HG02938 (cell line): Measurements from ENCODE around the gene SAT1.

Experiments
- ATAC-seq: cut with Tn5 transposase; IDR thresholded peaks from one replicate; pipeline ENCODE4 v1.9.1; 2021; ENCODE audit warnings: mild to moderate bottlenecking, moderate library complexity; ENCODE audit not compliant: unreplicated experiment

The SAT1 gene

GRCh38 chrX:23804578-23804977 lies 21.6 kb downstream of the SAT1 start:
- no peak for ATAC-seq

- ATAC-seq: no peak
Measured at GRCh38 chrX:23805389-23805788, 22.4 kb downstream of the SAT1 start.

GRCh38 chrX:23810279-23810678 lies 27.3 kb downstream of the SAT1 start:
- ATAC-seq: no peak

DNA sequence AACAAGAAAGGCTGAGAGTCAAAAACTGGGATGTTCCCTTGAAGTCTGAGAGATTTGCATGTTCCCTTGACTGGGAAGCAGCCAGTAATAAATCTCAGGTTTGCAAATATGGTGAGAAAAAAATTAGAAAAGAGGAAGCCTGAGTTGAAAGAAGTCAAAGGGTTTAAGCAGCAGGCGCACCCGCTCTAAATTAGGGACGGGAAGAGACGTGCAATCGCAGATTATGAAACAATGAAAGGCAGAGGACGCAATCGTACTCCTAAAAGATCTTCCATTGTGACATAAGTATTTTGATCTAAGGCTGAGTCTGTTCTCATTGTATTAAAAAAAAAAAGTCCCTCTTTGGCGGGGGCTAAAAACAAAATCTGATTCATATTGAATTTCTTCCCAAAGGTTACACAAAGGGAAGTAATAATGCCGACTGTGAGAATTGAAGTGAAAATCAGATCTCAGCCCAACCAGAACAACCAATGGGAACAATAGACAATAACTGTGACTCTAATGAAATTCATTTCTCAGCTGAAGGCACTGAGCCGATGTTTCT lies 28.2 kb downstream of the SAT1 start:
- ATAC-seq: no peak

- ATAC-seq: no peak
Measured at GRCh38 chrX:23811656-23812055, 28.7 kb downstream of the SAT1 start.

DNA sequence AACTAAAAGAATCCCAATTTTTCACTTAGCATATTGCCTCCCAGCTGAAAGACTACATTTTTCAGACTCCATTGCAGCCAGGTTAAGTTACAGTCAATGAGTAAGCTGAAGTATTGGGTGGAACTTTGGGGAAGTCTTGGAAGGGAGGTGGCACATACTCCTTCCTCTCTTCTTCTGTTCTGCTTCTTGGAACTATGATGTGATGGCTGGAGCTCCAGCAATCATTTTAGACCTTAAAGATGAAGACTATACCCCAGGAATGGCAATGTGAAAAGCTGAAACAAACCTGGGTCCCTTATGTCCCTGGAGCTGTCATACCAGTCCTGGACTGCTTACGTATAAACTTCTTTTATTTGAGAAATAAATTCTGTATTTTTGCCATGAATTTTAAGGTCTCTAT lies 30.8 kb downstream of the SAT1 start:
- no peak for ATAC-seq

DNA sequence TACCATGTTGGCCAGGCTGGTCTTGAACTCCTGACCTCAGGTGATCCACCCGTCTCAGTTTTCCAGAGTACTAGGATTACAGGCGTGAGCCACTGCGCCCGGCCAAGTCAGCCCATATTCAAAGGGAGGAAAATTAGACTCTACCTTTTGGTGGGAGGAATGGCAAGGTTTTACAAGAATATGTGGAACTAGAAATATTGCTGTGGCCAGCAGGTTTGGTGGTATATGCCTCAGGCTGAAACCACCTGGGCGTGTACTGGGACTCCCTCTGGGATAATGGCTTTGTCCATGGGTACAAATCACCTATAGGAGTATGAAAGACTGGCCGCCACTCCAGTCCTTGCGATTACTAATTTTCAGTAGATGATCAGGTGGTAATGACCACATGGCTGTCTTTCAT lies 32.4 kb downstream of the SAT1 start:
- ATAC-seq: no peak

DNA sequence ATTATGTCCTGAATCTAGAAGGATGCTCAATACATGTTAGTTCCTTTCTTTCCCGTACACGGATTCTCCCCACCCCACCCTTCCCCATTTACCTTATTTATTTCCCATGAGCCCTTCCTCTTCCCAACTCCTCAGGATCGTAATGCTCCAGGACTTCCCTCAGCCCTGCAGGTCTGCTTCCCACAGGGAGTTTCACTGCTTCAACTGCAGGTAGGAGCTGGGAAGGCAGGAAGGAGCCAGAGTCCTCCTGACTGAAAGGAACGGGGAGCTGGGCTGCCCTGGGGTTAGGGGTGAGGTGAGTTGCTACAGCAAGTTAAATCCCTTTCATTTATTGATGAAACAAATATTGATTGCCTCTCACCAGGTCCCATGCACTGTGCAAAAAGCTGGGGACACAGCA lies 33.2 kb downstream of the SAT1 start:
- ATAC-seq: no peak

DNA sequence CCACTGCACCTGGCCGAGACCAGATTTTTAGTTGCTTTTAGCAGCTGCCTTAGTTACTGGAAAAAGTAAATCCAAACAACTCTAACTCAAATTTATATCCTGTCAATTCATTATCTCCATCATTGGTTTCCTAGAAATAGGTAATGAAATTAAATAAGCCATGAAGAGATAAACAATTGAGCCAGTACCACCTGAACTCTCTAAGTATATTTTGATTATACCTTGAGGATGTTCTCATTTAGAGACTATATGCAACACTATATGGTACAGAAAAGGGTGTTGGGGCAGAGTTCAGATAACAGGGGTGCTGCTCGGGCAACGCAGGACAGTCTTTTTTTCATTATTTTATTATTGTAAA lies 35.0 kb downstream of the SAT1 start:
- ATAC-seq: no peak

DNA sequence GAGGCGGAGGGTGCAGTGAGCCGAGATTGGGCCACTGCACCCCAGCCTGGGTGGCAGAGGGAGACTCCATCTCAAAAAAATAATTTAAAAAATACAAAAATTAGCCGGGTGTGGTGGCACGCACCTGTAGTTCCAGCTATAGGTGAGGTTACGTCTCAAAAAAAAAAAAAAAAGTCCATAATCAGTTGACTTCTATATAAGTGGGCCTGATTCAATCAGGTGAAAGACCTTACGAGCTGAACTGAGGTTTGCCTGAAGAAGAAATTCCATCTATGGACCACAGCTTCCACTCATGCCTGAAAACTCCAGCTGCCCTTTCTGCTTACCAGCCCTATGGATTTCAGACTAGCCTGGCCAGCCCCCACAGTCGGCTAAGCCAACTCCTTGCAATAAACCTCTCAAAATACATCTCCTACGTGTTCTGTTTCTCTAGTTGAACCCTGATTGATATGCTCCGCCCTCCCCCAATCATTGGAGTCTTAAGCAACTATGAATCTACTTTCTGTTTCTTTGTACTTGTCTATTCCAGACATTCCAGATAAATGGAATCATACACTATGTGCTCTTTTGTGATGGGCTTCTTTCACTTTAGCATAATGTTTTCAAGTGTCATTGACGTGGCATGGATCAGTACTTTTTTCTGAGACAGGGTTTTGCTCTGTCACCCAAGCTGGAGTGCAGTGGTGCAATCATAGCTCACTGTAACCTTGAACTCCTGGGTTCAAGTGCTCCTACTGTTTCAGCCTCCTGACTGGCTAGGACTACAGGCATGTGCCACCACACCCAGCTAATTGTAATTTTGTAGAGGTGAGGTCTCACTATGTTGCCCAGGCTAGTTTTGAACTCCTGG lies 36.6 kb downstream of the SAT1 start:
- ATAC-seq: no peak

GRCh38 chrX:23820235-23820782 lies 37.3 kb downstream of the SAT1 start:
- no peak for ATAC-seq

DNA sequence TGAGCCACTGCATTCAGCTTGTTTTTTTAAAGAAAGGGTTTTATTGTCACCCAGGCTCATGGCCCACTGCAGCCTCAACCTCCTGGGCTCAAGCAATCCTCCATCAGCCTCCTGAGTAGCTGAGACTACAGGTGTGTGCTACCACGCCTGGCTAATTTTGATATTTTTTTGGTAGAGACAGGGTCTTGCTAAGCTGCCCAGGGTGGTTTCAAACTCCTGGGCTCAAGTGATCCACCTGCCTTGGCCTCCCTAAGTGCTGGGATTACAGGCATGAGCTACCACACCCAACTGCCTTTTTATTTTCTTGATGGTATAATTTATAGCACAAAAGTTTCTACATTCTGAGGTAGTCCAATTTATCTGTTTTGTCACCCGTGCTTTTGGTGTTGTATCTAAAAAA lies 38.9 kb downstream of the SAT1 start:
- no peak for ATAC-seq

DNA sequence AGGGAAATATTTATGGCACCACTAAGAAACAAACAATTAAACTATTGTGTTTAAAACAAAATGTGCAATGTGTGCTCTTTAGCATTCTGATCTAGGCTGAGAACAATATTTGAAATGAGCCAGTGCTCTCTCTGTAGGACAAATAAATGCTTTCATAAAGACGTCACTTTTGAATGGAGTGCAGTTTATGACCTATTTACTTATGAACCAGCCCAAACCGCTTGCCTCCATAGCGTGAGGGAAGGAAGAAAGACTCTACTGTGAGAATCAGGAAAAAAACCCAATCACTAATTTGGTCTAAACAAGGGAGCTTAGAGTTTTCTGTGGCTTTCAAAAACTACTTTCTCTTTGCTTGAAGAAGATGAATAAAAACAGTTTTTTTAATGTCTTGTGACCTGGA lies 39.4 kb downstream of the SAT1 start:
- ATAC-seq: no peak

DNA sequence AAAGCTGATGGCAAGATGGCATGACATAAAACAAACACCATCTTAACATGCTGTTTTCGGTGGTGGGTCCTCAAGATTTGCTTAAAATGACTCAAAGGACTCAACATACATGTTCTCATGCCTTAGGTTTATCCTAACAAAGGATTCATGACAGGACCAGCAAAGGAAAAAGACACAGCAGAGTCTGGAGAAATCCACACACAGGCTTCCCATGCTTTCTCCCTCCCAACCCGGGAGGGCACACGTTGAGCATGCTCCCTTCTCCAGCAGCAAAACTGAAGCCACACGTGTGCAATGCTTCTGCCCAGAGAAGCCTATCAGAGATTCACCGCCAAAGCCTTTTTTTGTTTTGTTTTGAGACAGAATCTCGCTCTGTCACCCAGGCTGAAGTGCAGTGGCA lies 39.9 kb downstream of the SAT1 start:
- ATAC-seq: no peak

DNA sequence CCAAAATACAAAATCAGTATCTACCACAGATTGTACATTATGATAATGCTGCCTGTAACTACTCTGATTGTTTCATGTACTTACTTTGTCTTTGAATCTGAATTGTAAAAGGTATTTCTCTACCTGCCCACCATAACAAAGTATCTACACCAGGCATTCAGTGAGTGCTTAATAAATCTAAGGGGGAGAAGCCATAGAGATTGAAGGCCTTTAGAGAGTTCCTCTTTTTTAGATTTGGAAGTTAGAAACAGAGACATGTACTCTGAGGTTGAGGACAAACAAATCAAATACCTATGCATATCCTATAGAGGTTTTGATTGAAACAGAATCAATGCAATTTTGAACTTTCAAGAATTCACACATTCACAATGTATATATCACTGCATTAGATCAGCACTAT lies 42.7 kb downstream of the SAT1 start:
- ATAC-seq: no peak

DNA sequence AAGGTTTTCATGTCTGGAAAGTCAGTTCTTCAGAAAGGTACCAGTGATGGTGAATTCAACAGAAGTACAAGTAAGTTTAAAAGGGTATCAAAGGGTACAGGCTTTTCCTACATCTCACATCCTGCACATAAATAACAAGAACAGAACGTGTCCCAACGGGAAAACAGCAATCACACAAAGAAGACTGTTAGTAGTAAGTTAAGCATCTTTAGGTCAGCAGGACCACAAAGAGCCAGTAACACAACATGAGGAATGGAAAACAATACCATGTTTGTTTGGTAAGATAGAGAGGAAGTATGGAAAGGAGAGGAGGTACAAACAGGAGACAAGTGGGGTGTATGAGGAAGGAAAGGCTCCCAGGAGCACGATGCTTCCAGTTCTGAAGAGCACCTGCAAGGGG lies 43.2 kb downstream of the SAT1 start:
- ATAC-seq: no peak

GRCh38 chrX:23826653-23827052 lies 43.7 kb downstream of the SAT1 start:
- ATAC-seq: no peak

DNA sequence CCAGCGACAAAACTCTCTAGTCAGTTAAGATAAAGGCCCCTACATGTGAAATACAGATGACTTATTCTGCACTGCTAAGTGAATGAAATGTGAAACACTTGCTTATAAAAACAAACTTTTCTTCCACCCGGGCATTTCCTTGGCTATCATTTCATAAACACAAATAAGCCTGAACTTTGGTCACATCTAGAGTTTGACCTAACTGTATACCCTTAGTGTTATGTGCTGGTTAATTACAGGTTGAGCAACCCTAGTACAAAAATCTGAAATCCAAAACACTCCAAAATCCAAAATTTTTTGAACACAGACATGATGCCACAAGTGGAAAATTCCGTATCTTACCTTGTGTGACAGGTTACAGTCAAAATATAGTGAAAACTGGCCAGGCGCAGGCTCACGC lies 45.9 kb downstream of the SAT1 start:
- no peak for ATAC-seq

DNA sequence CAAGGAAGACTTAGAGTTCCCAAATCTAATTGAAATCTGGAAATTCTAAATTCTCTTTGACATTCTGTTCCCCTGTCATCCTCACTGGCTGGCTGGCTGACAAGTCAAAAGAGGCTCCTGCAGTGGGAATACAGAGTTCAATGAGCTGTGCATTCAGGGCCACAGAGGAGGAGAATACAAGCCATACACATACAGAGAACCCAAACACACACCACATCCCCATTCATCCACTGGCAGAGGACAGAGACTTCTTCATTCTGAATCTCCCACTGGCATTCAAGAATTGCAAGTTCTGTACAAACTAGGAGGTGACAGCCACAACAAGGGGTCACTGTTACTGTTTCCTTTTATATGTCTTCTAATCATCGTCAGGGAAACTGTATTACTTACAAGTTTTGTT lies 49.7 kb downstream of the SAT1 start:
- no peak for ATAC-seq
